OCI-LY1 (cell line): ENCODE measurements around the gene APLP2.

Source experiments
- CTCF ChIP-seq: fragments of 200-600 bp; sonication (generic), shearing (Covaris generic); IDR thresholded peaks from 2 replicates; pipeline ENCODE4 v1.5.1; 2017; ENCODE audit warnings: mild to moderate bottlenecking, antibody characterized with exemption, low read length, moderate library complexity, mixed read lengths
- EZH2 ChIP-seq: fragments of 200-600 bp; sonication (generic), shearing (Covaris generic); IDR thresholded peaks from 2 replicates; pipeline ENCODE4 v1.8.0; 2017; ENCODE audit warnings: borderline replicate concordance, mixed run types, mild to moderate bottlenecking, antibody characterized with exemption, low read length, moderate library complexity, mixed read lengths

- TF ChIP-seq CTCF = no peak
- no peak for TF ChIP-seq EZH2
These were observed 94.5 kb downstream of the APLP2 start for GRCh38 chr11:130164221-130164570.
